Stimulated activated CD8-positive, alpha-beta memory T cell treated with anti-CD3 and anti-CD28 coated beads, Interleukin-4, amount 100 ng/mL, for 24 hours (primary cell): ENCODE data around the gene ECE1.

Experiments used
- DNase-seq: peaks from one replicate; pipeline ENCODE4 v3.0.0-alpha.2; 2020; ENCODE audit warnings: low read depth

ECE1 gene

GRCh38 chr1:21307663-21308305 is 17.5 kb upstream of the ECE1 start:
- no peak for DNase-seq

- no peak for DNase-seq
Observed at GRCh38 chr1:21307210-21307609, 16.9 kb upstream of the ECE1 start.

GRCh38 chr1:21305900-21306189 is 15.6 kb upstream of the ECE1 start:
- no peak for DNase-seq

GRCh38 chr1:21305155-21305899 is 15.1 kb upstream of the ECE1 start:
- no peak for DNase-seq

- no peak for DNase-seq
Observed at GRCh38 chr1:21304488-21304887, 14.2 kb upstream of the ECE1 start.

- DNase-seq, result no peak
Observed at GRCh38 chr1:21302747-21303715, 12.8 kb upstream of the ECE1 start.

- no peak for DNase-seq
Observed at GRCh38 chr1:21301794-21302440, 11.7 kb upstream of the ECE1 start.

GRCh38 chr1:21300774-21301173 is 10.5 kb upstream of the ECE1 start:
- DNase-seq, result no peak

GRCh38 chr1:21299780-21300395 is 9.6 kb upstream of the ECE1 start:
- no peak for DNase-seq

- DNase-seq, result no peak
Observed at GRCh38 chr1:21298981-21299391, 8.7 kb upstream of the ECE1 start.

GRCh38 chr1:21297975-21298374 is 7.7 kb upstream of the ECE1 start:
- DNase-seq, result no peak

- DNase-seq, result no peak
Observed at GRCh38 chr1:21296509-21297354, 6.5 kb upstream of the ECE1 start.

- no peak for DNase-seq
Observed at GRCh38 chr1:21295545-21295944, 5.3 kb upstream of the ECE1 start.

- peak; percentile 17 for DNase-seq
Observed at GRCh38 chr1:21295002-21295401, 4.7 kb upstream of the ECE1 start.

GRCh38 chr1:21294266-21294989 is 4.2 kb upstream of the ECE1 start:
- DNase-seq, result peak; percentile 75

GRCh38 chr1:21293537-21294265 is 3.4 kb upstream of the ECE1 start:
- DNase-seq, result peak; percentile 70

- DNase-seq, result peak; percentile 44
Observed at GRCh38 chr1:21292984-21293536, 2.8 kb upstream of the ECE1 start.

GRCh38 chr1:21292503-21292983 is 2.3 kb upstream of the ECE1 start:
- no peak for DNase-seq

GRCh38 chr1:21291964-21292363 is 1.7 kb upstream of the ECE1 start:
- no peak for DNase-seq
